Osteoblast (primary cell): Measurements from ENCODE around the gene STARD5. TPM values are rescaled to one million over a fixed set of nuclear protein-coding genes. Genes with fewer than 3 reads are reported as not detected.

Source experiments
- DNase-seq: peaks from one replicate; pipeline ENCODE4 v3.0.0; 2011; ENCODE audit warnings: low spot score, mixed read lengths; ENCODE audit not compliant: insufficient read length; ENCODE audit errors: missing footprints
- H2AFZ ChIP-seq: 2 replicates; pipeline ENCODE4 v1.6.0; 2011; ENCODE audit warnings: mild to moderate bottlenecking, low read length
- H3K27ac ChIP-seq: 2 replicates; pipeline ENCODE4 v1.5.1; 2011; ENCODE audit warnings: mild to moderate bottlenecking, low read depth, low read length, moderate library complexity
- H3K27me3 ChIP-seq: 2 replicates; pipeline ENCODE4 v1.6.0; 2012; ENCODE audit warnings: mild to moderate bottlenecking, control low read depth, inconsistent platforms, low read length, moderate library complexity; ENCODE audit not compliant: insufficient read depth
- H3K36me3 ChIP-seq: 2 replicates; pipeline ENCODE4 v1.5.1; 2011; ENCODE audit warnings: mild to moderate bottlenecking, low read length, control low read depth, moderate library complexity; ENCODE audit not compliant: insufficient read depth
- H3K4me1 ChIP-seq: 2 replicates; pipeline ENCODE4 v1.5.1; 2011; ENCODE audit warnings: mild to moderate bottlenecking, low read length, control low read depth, moderate library complexity; ENCODE audit not compliant: insufficient read depth
- H3K4me2 ChIP-seq: 2 replicates; pipeline ENCODE4 v1.6.0; 2011; ENCODE audit warnings: mild to moderate bottlenecking, low read length; ENCODE audit not compliant: insufficient read depth
- H3K4me3 ChIP-seq: fragments of 200-600 bp; sonication (generic); 3 replicates; pipeline ENCODE4 v1.5.1; 2012; ENCODE audit warnings: mild to moderate bottlenecking, low read length, inconsistent platforms; ENCODE audit not compliant: insufficient read depth
- H3K79me2 ChIP-seq: 2 replicates; pipeline ENCODE4 v1.6.0; 2012; ENCODE audit warnings: mild to moderate bottlenecking, low read length, control low read depth, inconsistent platforms; ENCODE audit not compliant: insufficient read depth
- H3K9me3 ChIP-seq: 2 replicates; pipeline ENCODE4 v1.5.1; 2011; ENCODE audit warnings: low read depth, low read length, control low read depth
- H4K20me1 ChIP-seq: 2 replicates; pipeline ENCODE4 v1.6.0; 2012; ENCODE audit warnings: mild to moderate bottlenecking, low read length, control low read depth; ENCODE audit not compliant: insufficient read depth
- CTCF ChIP-seq: IDR thresholded peaks from 2 replicates; pipeline ENCODE4 v1.5.1; 2011; ENCODE audit warnings: mild to moderate bottlenecking, low read depth, low read length, moderate library complexity; ENCODE audit errors: extremely low read depth
- total RNA-seq: library from RNA; depleted of rRNA; stranded (reverse); fragments of >200 nt; gene quantifications from 2 replicates; pipeline ENCODE4 v1.2.3, GENCODE V29; 2012

STARD5 gene
- total RNA-seq, 1 donor = 6.5 TPM

GRCh38 chr15:81329446-81329845 lies 5.5 kb upstream of the STARD5 start:
- Histone ChIP-seq H4K20me1 (no peaks in the 10 kb centered on the region), H2AFZ (no peak overlapping the region), H3K27ac (no peak overlapping the region), H3K4me3 (no peak overlapping the region), H3K36me3 (no peaks in the 10 kb centered on the region), H3K27me3 (no peaks in the 10 kb centered on the region), H3K4me1 (peaks cover 29% of the 10 kb centered on the region), H3K9me3 (no peaks in the 10 kb centered on the region), H3K4me2 (no peak overlapping the region), H3K79me2 (peaks cover 3% of the 10 kb centered on the region)
- DNase-seq = no peak
- no peak for TF ChIP-seq CTCF

DNA sequence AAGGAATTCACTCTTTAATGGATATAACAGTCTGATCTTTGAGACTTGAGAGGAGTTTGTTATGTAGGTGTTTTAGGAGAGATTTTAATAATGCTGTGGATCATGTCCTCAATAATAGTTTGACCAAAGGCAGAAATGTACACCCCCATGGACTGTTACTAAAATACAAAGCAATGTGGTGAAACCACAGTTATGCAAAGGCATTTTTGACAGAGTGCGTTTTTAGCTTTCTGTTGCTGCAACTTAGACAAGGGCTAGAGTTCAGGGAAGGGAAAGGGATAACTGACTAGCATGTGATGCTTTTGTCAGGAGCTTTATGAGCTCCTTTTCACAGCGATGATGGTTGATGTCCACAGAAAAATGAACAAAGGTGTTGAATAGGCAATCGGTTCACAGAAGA lies 3.6 kb upstream of the STARD5 start:
- DNase-seq = peak; percentile 90
- H3K4me2 ChIP-seq = peak overlapping the region; percentile 51
- H2AFZ ChIP-seq = no peak overlapping the region
- no peaks in the 10 kb centered on the region for H3K36me3 ChIP-seq
- H3K4me3 ChIP-seq = no peak overlapping the region
- H3K4me1 ChIP-seq = peaks cover 37% of the 10 kb centered on the region
- H3K9me3 ChIP-seq = no peaks in the 10 kb centered on the region
- peaks cover 16% of the 10 kb centered on the region for H3K79me2 ChIP-seq
- peak overlapping the region; percentile 77 for H3K27ac ChIP-seq
- no peak for TF ChIP-seq CTCF
- H4K20me1 ChIP-seq = no peaks in the 10 kb centered on the region
- no peaks in the 10 kb centered on the region for H3K27me3 ChIP-seq

DNA sequence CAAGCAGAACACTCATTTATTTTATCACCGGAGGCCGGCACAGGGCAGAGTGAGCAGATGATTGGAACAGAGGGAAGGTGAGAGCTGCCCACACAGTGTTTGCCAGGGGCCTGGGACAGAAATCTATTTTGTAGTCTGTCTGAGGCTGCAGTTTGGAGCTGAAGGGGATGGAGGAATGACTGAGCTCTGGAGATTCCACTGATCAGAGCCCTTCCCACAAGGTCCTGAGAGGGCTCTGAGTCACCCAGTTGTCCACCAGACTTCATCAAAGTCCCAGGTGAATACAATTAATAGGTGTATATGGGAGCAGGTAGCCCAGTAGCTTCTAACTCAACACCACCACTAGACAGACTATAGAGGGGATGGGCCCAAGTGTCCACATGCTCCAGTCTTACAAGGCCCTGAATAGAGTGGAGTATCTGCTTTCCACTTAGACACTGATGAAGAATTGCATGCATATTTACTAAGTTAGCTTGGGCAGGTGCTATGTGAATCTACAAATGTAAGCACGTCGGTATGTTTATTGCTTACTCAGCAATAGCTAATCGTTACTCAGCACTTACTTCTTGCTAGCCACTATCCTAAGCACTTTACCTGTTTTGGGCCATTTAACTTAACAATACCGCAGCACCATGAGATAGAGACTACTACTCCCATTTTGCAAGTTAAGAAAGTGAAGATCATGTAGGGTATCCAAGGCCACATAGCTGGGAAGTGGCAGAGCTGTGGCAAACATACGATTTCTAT lies 2.7 kb upstream of the STARD5 start:
- DNase-seq = no peak
- Histone ChIP-seq H3K27me3 (no peaks in the 10 kb centered on the region), H3K36me3 (peaks cover 3% of the 10 kb centered on the region), H3K27ac (peak overlapping the region; percentile 77), H3K4me3 (no peak overlapping the region), H3K4me2 (peak overlapping the region; percentile 51), H3K79me2 (peaks cover 23% of the 10 kb centered on the region), H3K9me3 (no peaks in the 10 kb centered on the region), H3K4me1 (peaks cover 42% of the 10 kb centered on the region), H4K20me1 (no peaks in the 10 kb centered on the region), H2AFZ (no peak overlapping the region)
- no peak for TF ChIP-seq CTCF

- peaks cover 31% of the 10 kb centered on the region for H3K36me3 ChIP-seq
- peak overlapping the region; percentile 88 for H3K4me2 ChIP-seq
- peaks cover 3% of the 10 kb centered on the region for H4K20me1 ChIP-seq
- H3K27me3 ChIP-seq = no peaks in the 10 kb centered on the region
- peak overlapping the region; percentile 68 for H2AFZ ChIP-seq
- TF ChIP-seq CTCF = no peak
- H3K27ac ChIP-seq = peak overlapping the region; percentile 72
- no peaks in the 10 kb centered on the region for H3K9me3 ChIP-seq
- no peak for DNase-seq
- peaks cover 39% of the 10 kb centered on the region for H3K4me1 ChIP-seq
- H3K79me2 ChIP-seq = peaks cover 23% of the 10 kb centered on the region
- peak overlapping the region; percentile 87 for H3K4me3 ChIP-seq
These were observed 390 bp downstream of the STARD5 start for GRCh38 chr15:81323559-81323943.
